ENCODE results near the gene DHRS4. TPM values are rescaled to one million over a fixed set of nuclear protein-coding genes. Genes with fewer than 3 reads are reported as not detected.

The DHRS4 gene
- polyA plus RNA-seq, 3 donors = 40.4 to 68.1 (median 63.2) TPM

GRCh38 chr14:23935158-23935557 is 18.4 kb upstream of the DHRS4 start:
- H3K4me3 ChIP-seq (replicated peaks in 1 of 3; ENCODE audit: low read depth in 2 of 3, low read length in 3 of 3) = no peak overlapping the region
- no peak for DNase-seq
- Mint-ChIP-seq H3K27me3 (ENCODE audit: low read depth in 3 of 3) (peaks cover 0 to 9% (median 2%) of the 10 kb centered on the region in 3 donors), H3K27ac (no peak overlapping the region), H3K36me3 (peaks cover 9 to 10% of the 10 kb centered on the region in 2 donors), H3K4me3 (no peak overlapping the region), H3K4me1 (peaks cover 1% of the 10 kb centered on the region), H3K9me3 (no peaks in the 10 kb centered on the region)
- H3K4me1 ChIP-seq (ENCODE audit: control insufficient read depth in 1 of 2, insufficient read depth in 2 of 2, low read length in 2 of 2) = no peaks in the 10 kb centered on the region
- no peaks in the 10 kb centered on the region for H3K9me3 ChIP-seq (replicated peaks in 1 of 2; ENCODE audit: control insufficient read depth in 1 of 2, insufficient read depth in 1 of 2, low read length in 2 of 2)
- no peak overlapping the region for H2AFZ ChIP-seq (ENCODE audit: insufficient read depth, low read depth, low read length, poor library complexity, severe bottlenecking)
- intact Hi-C loops (cut with micrococcal nuclease) = no loop called here
- TF ChIP-seq CTCF (IDR thresholded peaks at IDR 0.05) = no peak
- WGBS (ENCODE audit: insufficient coverage) = no CpG with 5 or more reads among the region's 1 CpG
- H3K4me2 ChIP-seq (replicated peaks; ENCODE audit: extremely low read depth, low read length, poor library complexity, severe bottlenecking) = no peak overlapping the region
- H3K9ac ChIP-seq (ENCODE audit: insufficient read depth, low read length, poor library complexity, severe bottlenecking) = no peak overlapping the region
- H4K20me1 ChIP-seq (ENCODE audit: insufficient read depth, low read length) = no peaks in the 10 kb centered on the region
- no peaks in the 10 kb centered on the region for H3K27me3 ChIP-seq (ENCODE audit: control insufficient read depth in 2 of 2, insufficient read depth in 2 of 2, low read length in 2 of 2)
- H3K27ac ChIP-seq (ENCODE audit: low read depth in 1 of 2, low read length in 2 of 2) = no peak overlapping the region
- no peaks in the 10 kb centered on the region for H3K79me2 ChIP-seq (ENCODE audit: insufficient read depth, low read length)
- peaks cover 0 to 4% of the 10 kb centered on the region in 2 donors for H3K36me3 ChIP-seq (replicated peaks in 1 of 2; ENCODE audit: control insufficient read depth in 1 of 2, insufficient read depth in 2 of 2, low read length in 2 of 2)

- TF ChIP-seq CTCF (IDR thresholded peaks at IDR 0.05) = no peak
- Histone ChIP-seq H3K9me3 (replicated peaks in 1 of 2; ENCODE audit: control insufficient read depth in 1 of 2, insufficient read depth in 1 of 2, low read length in 2 of 2) (no peaks in the 10 kb centered on the region), H3K36me3 (replicated peaks in 1 of 2; ENCODE audit: control insufficient read depth in 1 of 2, insufficient read depth in 2 of 2, low read length in 2 of 2) (peaks cover 3 to 15% of the 10 kb centered on the region in 2 donors), H3K4me2 (replicated peaks; ENCODE audit: extremely low read depth, low read length, poor library complexity, severe bottlenecking) (no peak overlapping the region), H2AFZ (ENCODE audit: insufficient read depth, low read depth, low read length, poor library complexity, severe bottlenecking) (no peak overlapping the region), H3K27me3 (ENCODE audit: control insufficient read depth in 2 of 2, insufficient read depth in 2 of 2, low read length in 2 of 2) (no peaks in the 10 kb centered on the region), H3K9ac (ENCODE audit: insufficient read depth, low read length, poor library complexity, severe bottlenecking) (no peak overlapping the region), H3K79me2 (ENCODE audit: insufficient read depth, low read length) (no peaks in the 10 kb centered on the region), H3K4me1 (ENCODE audit: control insufficient read depth in 1 of 2, insufficient read depth in 2 of 2, low read length in 2 of 2) (no peaks in the 10 kb centered on the region), H4K20me1 (ENCODE audit: insufficient read depth, low read length) (no peaks in the 10 kb centered on the region), H3K4me3 (replicated peaks in 1 of 3; ENCODE audit: low read depth in 2 of 3, low read length in 3 of 3) (no peak overlapping the region), H3K27ac (ENCODE audit: low read depth in 1 of 2, low read length in 2 of 2) (no peak overlapping the region)
- intact Hi-C loops (cut with micrococcal nuclease) = no loop called here
- Mint-ChIP-seq H3K4me1 (peaks cover 1% of the 10 kb centered on the region), H3K36me3 (peaks cover 17 to 20% of the 10 kb centered on the region in 2 donors), H3K4me3 (no peak overlapping the region), H3K27ac (no peak overlapping the region), H3K27me3 (ENCODE audit: low read depth in 3 of 3) (peaks cover 0 to 6% (median 2%) of the 10 kb centered on the region in 3 donors), H3K9me3 (no peaks in the 10 kb centered on the region)
- DNase-seq = no peak
- 78% methylated on average over 4 of the region's 7 CpGs for WGBS (ENCODE audit: insufficient coverage)
Observed at GRCh38 chr14:23936084-23936829, 17.3 kb upstream of the DHRS4 start.
